HEK293 (cell line): Measurements from ENCODE around the gene ATP2C1.

Experiments
- TCF7L2 ChIP-seq: IDR thresholded peaks from 2 replicates; pipeline ENCODE4 v1.6.1; 2011; ENCODE audit warnings: low read depth, mild to moderate bottlenecking, inconsistent platforms, low read length, moderate library complexity, borderline replicate concordance
- TRIM28 ChIP-seq: IDR thresholded peaks from 2 replicates; pipeline ENCODE4 v1.6.1; 2011; ENCODE audit warnings: low read length, control low read depth, borderline replicate concordance
- ZBTB7A ChIP-seq: fragments of 450-650 bp; formaldehyde crosslinking; IDR thresholded peaks from 2 replicates; pipeline ENCODE4 v1.5.1; 2016; ENCODE audit warnings: low read depth, missing biosample characterization, missing genetic modification characterization
- ZNF121 ChIP-seq: fragments of 450-650 bp; formaldehyde crosslinking; IDR thresholded peaks from 2 replicates; pipeline ENCODE4 v1.5.1; 2016; ENCODE audit warnings: missing biosample characterization, missing genetic modification characterization
- ZNF433 ChIP-seq: fragments of 450-650 bp; formaldehyde crosslinking; IDR thresholded peaks from 2 replicates; pipeline ENCODE4 v1.5.1; 2016; ENCODE audit warnings: missing biosample characterization, missing genetic modification characterization, low read depth
- ZNF473 ChIP-seq: fragments of 450-650 bp; formaldehyde crosslinking; IDR thresholded peaks from 2 replicates; pipeline ENCODE4 v1.5.1; 2017; ENCODE audit warnings: missing biosample characterization, missing genetic modification characterization
- ZNF600 ChIP-seq: fragments of 450-650 bp; formaldehyde crosslinking; IDR thresholded peaks from 2 replicates; pipeline ENCODE4 v1.5.1; 2016; ENCODE audit warnings: missing biosample characterization, missing genetic modification characterization
- ZNF654 ChIP-seq: fragments of 450-650 bp; formaldehyde crosslinking; IDR thresholded peaks from 2 replicates; pipeline ENCODE4 v1.5.1; 2016; ENCODE audit warnings: low read depth, missing biosample characterization, missing genetic modification characterization
- ZNF707 ChIP-seq: fragments of 450-650 bp; formaldehyde crosslinking; IDR thresholded peaks from 2 replicates; pipeline ENCODE4 v1.5.1; 2016; ENCODE audit warnings: missing biosample characterization, missing genetic modification characterization
- TF ChIP-seq, protein P1 (sequence below): fragments of 450-650 bp; formaldehyde crosslinking; IDR thresholded peaks from 2 replicates; pipeline ENCODE4 v1.5.1; 2016; ENCODE audit warnings: missing biosample characterization, missing genetic modification characterization
- TF ChIP-seq, protein P2 (sequence below): fragments of 450-650 bp; formaldehyde crosslinking; IDR thresholded peaks from 2 replicates; pipeline ENCODE4 v1.5.1; 2016; ENCODE audit warnings: missing biosample characterization, missing genetic modification characterization
- TF ChIP-seq, protein P3 (sequence below): sonication (generic); formaldehyde crosslinking; IDR thresholded peaks from 2 replicates; pipeline ENCODE4 v1.8.1; 2022; ENCODE audit warnings: mild to moderate bottlenecking, moderate library complexity, missing genetic modification reagents
- TF ChIP-seq, protein P4 (sequence below): fragments of 450-650 bp; formaldehyde crosslinking; IDR thresholded peaks from 2 replicates; pipeline ENCODE4 v1.5.1; 2016; ENCODE audit warnings: missing biosample characterization, missing genetic modification characterization, low read depth
- TF ChIP-seq, protein P5 (sequence below): fragments of 450-650 bp; formaldehyde crosslinking; IDR thresholded peaks from 2 replicates; pipeline ENCODE4 v1.5.1; 2016; ENCODE audit warnings: missing biosample characterization, missing genetic modification characterization

DNA sequence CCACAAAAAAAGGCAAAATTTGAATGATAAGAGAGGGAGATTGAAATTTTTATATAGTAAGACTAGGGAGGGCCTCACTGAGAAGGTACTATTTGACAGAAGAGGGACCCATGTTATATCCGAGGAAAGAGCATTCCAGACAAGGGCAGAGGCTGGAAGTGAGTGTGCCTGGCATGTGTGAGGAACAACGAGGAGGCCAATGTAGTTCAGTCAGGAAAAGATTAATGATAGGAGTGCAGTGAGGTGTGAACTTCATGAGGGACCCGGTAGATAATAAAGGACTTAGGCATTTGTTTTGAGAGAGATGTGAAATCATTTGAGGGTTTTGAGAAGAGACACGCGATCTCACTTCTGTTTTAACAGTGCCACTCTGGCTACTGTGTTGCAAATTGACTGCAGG is 96.4 kb downstream of the ATP2C1 start:
- TF ChIP-seq, protein P1, sequence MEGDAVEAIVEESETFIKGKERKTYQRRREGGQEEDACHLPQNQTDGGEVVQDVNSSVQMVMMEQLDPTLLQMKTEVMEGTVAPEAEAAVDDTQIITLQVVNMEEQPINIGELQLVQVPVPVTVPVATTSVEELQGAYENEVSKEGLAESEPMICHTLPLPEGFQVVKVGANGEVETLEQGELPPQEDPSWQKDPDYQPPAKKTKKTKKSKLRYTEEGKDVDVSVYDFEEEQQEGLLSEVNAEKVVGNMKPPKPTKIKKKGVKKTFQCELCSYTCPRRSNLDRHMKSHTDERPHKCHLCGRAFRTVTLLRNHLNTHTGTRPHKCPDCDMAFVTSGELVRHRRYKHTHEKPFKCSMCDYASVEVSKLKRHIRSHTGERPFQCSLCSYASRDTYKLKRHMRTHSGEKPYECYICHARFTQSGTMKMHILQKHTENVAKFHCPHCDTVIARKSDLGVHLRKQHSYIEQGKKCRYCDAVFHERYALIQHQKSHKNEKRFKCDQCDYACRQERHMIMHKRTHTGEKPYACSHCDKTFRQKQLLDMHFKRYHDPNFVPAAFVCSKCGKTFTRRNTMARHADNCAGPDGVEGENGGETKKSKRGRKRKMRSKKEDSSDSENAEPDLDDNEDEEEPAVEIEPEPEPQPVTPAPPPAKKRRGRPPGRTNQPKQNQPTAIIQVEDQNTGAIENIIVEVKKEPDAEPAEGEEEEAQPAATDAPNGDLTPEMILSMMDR (tag by site-specific recombination): no peak
- TF ChIP-seq, protein P2, sequence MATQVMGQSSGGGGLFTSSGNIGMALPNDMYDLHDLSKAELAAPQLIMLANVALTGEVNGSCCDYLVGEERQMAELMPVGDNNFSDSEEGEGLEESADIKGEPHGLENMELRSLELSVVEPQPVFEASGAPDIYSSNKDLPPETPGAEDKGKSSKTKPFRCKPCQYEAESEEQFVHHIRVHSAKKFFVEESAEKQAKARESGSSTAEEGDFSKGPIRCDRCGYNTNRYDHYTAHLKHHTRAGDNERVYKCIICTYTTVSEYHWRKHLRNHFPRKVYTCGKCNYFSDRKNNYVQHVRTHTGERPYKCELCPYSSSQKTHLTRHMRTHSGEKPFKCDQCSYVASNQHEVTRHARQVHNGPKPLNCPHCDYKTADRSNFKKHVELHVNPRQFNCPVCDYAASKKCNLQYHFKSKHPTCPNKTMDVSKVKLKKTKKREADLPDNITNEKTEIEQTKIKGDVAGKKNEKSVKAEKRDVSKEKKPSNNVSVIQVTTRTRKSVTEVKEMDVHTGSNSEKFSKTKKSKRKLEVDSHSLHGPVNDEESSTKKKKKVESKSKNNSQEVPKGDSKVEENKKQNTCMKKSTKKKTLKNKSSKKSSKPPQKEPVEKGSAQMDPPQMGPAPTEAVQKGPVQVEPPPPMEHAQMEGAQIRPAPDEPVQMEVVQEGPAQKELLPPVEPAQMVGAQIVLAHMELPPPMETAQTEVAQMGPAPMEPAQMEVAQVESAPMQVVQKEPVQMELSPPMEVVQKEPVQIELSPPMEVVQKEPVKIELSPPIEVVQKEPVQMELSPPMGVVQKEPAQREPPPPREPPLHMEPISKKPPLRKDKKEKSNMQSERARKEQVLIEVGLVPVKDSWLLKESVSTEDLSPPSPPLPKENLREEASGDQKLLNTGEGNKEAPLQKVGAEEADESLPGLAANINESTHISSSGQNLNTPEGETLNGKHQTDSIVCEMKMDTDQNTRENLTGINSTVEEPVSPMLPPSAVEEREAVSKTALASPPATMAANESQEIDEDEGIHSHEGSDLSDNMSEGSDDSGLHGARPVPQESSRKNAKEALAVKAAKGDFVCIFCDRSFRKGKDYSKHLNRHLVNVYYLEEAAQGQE (tag by site-specific recombination): no peak
- no peak for TF ChIP-seq ZNF473 (tag by site-specific recombination)
- TF ChIP-seq, protein P3, sequence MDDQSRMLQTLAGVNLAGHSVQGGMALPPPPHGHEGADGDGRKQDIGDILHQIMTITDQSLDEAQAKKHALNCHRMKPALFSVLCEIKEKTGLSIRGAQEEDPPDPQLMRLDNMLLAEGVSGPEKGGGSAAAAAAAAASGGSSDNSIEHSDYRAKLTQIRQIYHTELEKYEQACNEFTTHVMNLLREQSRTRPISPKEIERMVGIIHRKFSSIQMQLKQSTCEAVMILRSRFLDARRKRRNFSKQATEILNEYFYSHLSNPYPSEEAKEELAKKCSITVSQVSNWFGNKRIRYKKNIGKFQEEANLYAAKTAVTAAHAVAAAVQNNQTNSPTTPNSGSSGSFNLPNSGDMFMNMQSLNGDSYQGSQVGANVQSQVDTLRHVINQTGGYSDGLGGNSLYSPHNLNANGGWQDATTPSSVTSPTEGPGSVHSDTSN: no peak
- TF ChIP-seq TCF7L2: no peak
- TF ChIP-seq ZNF654 (tag by site-specific recombination): no peak
- TF ChIP-seq ZNF707 (tag by site-specific recombination): no peak
- TF ChIP-seq, protein P4, sequence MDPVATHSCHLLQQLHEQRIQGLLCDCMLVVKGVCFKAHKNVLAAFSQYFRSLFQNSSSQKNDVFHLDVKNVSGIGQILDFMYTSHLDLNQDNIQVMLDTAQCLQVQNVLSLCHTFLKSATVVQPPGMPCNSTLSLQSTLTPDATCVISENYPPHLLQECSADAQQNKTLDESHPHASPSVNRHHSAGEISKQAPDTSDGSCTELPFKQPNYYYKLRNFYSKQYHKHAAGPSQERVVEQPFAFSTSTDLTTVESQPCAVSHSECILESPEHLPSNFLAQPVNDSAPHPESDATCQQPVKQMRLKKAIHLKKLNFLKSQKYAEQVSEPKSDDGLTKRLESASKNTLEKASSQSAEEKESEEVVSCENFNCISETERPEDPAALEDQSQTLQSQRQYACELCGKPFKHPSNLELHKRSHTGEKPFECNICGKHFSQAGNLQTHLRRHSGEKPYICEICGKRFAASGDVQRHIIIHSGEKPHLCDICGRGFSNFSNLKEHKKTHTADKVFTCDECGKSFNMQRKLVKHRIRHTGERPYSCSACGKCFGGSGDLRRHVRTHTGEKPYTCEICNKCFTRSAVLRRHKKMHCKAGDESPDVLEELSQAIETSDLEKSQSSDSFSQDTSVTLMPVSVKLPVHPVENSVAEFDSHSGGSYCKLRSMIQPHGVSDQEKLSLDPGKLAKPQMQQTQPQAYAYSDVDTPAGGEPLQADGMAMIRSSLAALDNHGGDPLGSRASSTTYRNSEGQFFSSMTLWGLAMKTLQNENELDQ (tag by site-specific recombination): no peak
- no peak for TF ChIP-seq ZBTB7A (tag by site-specific recombination)
- TF ChIP-seq ZNF600 (tag by site-specific recombination): no peak
- no peak for TF ChIP-seq TRIM28
- TF ChIP-seq, protein P5, sequence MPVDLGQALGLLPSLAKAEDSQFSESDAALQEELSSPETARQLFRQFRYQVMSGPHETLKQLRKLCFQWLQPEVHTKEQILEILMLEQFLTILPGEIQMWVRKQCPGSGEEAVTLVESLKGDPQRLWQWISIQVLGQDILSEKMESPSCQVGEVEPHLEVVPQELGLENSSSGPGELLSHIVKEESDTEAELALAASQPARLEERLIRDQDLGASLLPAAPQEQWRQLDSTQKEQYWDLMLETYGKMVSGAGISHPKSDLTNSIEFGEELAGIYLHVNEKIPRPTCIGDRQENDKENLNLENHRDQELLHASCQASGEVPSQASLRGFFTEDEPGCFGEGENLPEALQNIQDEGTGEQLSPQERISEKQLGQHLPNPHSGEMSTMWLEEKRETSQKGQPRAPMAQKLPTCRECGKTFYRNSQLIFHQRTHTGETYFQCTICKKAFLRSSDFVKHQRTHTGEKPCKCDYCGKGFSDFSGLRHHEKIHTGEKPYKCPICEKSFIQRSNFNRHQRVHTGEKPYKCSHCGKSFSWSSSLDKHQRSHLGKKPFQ (tag by site-specific recombination): no peak
- TF ChIP-seq ZNF433 (tag by site-specific recombination): no peak
- no peak for TF ChIP-seq ZNF121 (tag by site-specific recombination)
